T-helper 1 cell (primary cell): ENCODE results near the gene C19orf33.

ENCODE experiments used
- DNase-seq, 5 donors: peaks; one replicate each; pipeline ENCODE4 v3.0.0-alpha.2; 2012 to 2020

Gene C19orf33

GRCh38 chr19:38346837-38347236, 42.8 kb downstream of the C19orf33 start:
- DNase-seq, result no peak

- no peak for DNase-seq
Observed at GRCh38 chr19:38350883-38351282, 46.8 kb downstream of the C19orf33 start.

- DNase-seq, result no peak
Observed at GRCh38 chr19:38351865-38352395, 47.9 kb downstream of the C19orf33 start.

- DNase-seq, result no peak
Observed at GRCh38 chr19:38352611-38353010, 48.6 kb downstream of the C19orf33 start.
